Measurements from ENCODE around the gene MPZL2. TPM values are rescaled to one million over a fixed set of nuclear protein-coding genes. Genes with fewer than 3 reads are reported as not detected.

Gene MPZL2
- total and polyA plus RNA-seq, 2 of the 8 experiments (the other 6 are each of a cell fraction or from before 2014, with no cell fraction given): 2.4 to 3.2 TPM

DNA sequence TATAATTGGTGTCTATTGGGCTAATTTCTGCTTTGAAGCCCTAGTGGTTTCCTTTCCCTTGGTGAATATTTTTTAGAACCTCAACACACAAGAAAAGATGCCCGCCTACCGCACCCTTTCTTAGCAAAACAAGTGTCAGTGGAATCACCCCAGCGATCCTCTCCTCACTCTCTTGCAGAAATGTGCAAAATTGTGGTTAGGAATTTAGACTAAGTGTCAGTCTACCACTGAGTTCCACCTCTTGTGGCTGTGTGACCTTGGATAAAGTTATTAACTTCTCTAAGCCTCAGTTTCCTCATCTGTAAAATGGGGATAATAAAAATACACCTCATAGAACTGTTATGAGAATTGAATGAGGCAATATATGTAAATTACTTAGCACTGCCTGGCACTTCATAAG, 34.0 kb downstream of the MPZL2 start (continued):
- TF ChIP-seq HDAC6 (IDR thresholded peaks at IDR 0.05; ENCODE audit: low read depth, low read length) (no peak), BACH1 (IDR thresholded peaks at IDR 0.05; ENCODE audit: low read length) (no peak), BCL11A (IDR thresholded peaks at IDR 0.05; ENCODE audit: low read depth in 2 of 2, low read length in 2 of 2) (no peak)

Data from H1 (cell line).